ENCODE data around the gene XRCC5.
"Not testable (repeated sequence)": the region's sequence is repeated elsewhere in the genome, so short reads cannot be mapped to it uniquely, and the experiment has no call there.

The XRCC5 gene

DNA sequence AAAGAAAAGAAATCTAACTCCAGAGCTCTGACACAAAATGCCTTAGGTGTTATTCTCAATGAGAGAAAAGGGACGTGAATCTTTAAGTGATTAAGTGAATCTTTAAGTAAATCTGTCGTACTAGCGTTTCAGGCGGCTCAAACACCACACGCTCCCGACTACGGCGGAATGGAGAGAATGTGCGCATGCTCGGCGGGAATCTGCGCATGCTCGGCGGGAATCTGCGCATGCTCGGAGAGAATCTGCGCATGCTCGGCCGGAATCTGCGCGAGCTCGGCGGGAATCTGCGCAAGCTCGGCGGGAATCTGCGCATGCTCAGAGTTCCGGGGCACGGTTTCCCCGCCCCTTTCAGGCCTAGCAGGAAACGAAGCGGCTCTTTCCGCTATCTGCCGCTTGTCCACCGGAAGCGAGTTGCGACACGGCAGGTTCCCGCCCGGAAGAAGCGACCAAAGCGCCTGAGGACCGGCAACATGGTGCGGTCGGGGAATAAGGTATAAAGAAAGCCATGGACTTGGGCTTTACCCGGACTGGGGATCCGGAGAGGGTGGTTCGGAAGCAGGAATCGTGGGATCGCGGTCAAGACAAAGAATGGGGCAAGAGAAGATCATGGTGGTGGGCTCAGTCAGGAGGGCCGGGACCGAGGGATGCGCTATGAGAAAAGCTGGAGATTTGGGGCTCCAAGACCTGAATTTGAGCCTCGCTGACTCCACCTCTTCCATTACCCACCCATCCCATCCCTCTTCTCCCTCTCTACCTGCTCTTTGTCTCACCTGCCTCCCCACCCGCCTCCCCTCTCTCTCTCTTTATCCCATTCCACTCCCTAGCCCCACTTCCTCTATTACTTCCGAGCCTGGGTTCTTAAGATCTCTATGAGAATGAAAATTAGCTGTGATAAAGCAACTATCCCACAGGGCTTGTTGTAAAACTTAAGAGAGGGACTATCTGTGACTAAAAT is at the start of gene XRCC5:
XRCC5 (plus strand) TSS at position 382 of the 955 bp plus-strand sequence; CDS start at position 471, 89 bp downstream.
- peak; percentile 96 for DNase-seq

- no peak for DNase-seq
These were observed 45.0 kb upstream of the XRCC5 start for GRCh38 chr2:216064014-216064630.

GRCh38 chr2:216064665-216065064 is 44.5 kb upstream of the XRCC5 start:
- DNase-seq: no peak

DNA sequence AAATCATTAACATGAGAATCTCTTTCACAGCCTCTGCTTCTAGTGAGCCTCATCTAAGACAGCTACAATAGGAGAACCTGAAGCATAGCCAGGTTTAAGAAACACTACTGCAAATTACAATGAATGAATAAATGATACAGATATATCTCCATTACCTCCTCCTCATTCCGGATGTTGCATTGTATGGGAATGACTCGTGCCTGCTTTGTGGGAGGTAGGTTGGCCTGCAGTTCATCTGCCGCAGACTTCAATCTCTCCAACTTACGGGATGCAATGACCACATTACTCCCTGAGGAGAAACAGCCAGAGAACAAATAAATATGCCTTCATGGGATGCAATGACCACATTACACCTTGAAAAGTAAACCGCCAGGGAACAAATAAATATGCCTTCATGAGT is 42.9 kb upstream of the XRCC5 start:
- DNase-seq: no peak

DNA sequence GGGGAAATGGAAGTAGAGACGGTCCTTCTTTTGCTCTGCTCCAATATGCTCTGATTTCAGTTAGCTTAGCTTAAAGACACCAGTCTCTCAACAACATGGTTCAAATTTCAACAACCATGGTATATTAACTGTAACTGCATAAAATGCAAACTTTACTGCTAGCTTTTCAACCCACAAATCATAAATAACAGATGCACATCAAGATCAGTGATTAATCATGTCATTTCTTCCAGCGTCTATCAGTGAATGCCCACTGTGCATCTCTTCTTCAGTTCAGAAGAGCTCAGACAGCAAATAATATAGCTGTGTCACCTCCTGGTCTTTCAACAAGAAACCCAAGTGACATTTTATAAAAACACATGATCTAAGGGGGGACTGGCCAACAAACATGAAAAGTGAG is 40.1 kb upstream of the XRCC5 start:
- DNase-seq: no peak

DNA sequence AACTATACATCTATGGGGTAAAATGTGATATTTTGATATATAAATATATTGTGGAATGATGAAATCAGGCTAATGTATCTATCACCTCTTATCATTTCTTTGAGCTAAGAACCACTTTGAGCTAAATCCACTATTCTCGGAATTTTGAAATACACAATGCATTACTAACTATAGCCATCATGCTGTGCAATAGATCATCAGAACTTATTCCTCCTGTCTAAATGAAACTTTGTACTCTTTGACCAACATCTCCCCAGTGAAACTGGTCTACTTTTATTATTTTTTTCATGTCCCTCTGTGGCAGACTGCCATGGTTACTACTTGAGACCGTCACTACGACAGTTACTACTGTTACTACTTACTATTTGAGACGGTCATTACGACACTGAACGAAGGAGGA is 39.0 kb upstream of the XRCC5 start:
- DNase-seq: no peak

DNA sequence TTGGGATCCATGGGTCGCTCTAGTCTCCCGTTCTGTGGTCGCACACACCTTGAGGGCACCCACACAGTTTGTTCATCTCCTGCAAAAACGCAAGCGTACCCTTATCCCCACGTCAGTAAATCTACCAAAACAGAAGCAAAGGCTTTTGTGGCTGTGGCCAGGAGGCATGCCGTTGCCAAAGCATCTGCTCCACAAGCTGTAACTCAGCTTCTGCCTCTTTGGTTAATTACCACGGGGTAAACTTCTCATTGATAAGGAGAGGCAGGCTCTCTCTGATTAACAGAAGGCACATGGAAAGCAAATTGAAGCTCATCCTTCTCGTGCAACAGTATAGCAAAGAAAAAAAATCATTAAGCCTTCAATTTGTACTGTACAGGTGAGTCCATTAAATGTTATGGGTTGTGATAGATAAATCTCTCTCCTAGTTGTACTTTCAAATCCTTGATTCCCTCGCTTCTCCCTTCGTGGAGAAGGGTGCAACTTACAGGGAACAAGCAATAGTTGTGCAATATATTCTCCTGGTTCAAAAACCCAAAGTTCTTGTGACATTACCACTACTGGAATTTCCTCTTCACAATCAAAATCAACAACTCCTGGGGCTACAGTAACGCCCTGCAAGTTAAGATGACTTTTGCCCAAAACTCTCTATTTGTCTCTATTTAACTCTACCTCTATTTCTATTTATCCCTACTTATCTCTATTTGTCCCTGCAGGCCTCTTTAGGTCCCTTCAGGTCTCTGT is 37.9 kb upstream of the XRCC5 start:
- DNase-seq: peak; percentile 49

- DNase-seq: no peak
These were observed 36.7 kb upstream of the XRCC5 start for GRCh38 chr2:216072473-216072872.

DNA sequence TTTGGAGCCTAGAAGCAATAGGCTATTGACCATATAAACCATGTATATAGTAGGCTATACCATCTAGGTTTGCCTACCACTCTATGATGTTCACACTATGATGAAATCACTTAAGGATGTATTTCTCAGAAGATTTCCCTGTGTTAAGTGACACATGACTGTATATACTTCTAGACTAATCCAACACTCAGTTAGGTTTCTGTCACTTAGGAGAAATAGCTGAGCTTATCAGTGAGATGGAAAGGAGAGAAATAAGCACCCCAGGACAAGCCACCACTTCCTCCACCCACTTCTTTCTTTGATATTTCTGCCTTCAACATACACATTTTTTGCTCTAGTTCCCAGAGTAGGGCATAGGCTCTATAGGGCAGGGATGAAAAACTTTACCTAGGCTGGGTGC is 35.4 kb upstream of the XRCC5 start:
- no peak for DNase-seq

GRCh38 chr2:216074380-216074779 is 34.8 kb upstream of the XRCC5 start:
- no peak for DNase-seq

DNA sequence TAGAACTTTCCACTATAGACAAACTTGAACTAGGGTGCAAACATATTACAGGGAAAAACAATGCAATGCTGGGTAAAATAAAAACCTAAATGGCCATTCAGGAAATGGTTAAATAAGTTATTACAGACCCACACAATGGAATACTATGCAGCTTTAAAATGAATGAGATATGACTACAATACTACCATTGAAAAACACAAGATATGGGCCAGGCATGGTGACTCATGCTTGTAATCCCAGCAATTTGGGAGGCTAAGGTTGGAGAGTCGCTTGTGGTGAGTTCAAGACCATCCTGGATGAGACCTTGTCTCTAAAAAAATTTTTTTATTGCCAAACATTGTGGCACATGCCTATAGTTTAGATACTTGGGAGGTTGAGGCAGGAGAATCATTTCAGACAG is 34.4 kb upstream of the XRCC5 start:
- no peak for DNase-seq

- DNase-seq: no peak
These were observed 33.4 kb upstream of the XRCC5 start for GRCh38 chr2:216075510-216076485.

DNA sequence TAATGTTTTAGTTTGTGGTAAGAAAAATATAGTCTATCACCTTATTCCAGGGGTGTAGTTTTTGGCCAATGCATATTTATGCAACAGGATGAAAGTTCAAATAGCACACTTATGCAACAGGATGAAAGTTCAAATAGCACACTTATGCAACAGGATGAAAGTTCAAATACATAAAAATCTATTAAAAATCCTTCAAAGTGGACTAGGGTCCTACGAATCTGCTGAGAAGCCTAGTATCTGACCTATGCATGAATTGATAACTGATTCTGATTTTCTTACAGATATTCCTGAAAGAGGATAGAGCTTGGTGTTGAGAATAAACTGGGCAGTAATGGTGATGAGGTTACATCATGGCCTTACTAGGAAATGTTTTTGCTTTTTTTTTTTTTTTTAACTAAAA is 30.4 kb upstream of the XRCC5 start:
- no peak for DNase-seq

- DNase-seq: not testable (repeated sequence)
These were observed 29.1 kb upstream of the XRCC5 start for GRCh38 chr2:216080048-216080447.

GRCh38 chr2:216081012-216081411 is 28.1 kb upstream of the XRCC5 start:
- DNase-seq: no peak

DNA sequence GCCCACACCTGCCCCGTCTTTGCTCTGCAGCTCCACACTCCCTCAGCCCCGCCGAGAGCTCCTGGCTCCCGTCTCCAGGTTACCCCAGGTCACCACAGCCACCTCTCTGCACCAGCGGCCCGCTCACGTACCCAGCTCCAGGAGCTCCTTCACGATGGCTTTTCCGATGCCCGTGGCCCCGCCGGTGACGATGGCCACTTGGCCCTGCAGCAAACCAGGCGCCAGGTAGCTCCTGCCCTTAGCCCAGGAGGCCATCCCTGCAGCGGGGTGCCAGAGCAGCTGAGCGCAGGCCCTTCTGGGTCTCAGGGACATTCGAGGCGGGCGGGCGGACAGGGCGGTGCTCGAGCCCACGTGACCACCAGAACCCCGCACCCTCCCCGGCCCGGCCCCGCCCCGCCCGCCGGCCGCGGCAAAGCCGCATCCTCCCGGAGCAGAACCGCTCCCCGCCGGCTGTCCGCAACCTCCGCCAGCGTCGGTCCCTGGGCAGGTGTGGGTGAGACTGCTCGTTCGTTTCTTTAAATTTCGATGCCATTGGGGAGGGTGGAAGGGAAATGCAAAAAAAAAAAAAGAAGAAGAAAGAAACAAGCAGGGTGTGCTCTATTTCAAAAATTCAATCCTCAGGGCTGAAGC is 27.5 kb upstream of the XRCC5 start, which contains the start of the genes PECR and TMEM169:
PECR (minus strand) TSS at position 323 of the 630 bp plus-strand sequence; CDS start at position 255, 68 bp downstream.
TMEM169 (plus strand) TSS at position 433 of the 630 bp plus-strand sequence. CDS start 14,045 bp downstream, outside the sequence.
- DNase-seq: peak; percentile 38

DNA sequence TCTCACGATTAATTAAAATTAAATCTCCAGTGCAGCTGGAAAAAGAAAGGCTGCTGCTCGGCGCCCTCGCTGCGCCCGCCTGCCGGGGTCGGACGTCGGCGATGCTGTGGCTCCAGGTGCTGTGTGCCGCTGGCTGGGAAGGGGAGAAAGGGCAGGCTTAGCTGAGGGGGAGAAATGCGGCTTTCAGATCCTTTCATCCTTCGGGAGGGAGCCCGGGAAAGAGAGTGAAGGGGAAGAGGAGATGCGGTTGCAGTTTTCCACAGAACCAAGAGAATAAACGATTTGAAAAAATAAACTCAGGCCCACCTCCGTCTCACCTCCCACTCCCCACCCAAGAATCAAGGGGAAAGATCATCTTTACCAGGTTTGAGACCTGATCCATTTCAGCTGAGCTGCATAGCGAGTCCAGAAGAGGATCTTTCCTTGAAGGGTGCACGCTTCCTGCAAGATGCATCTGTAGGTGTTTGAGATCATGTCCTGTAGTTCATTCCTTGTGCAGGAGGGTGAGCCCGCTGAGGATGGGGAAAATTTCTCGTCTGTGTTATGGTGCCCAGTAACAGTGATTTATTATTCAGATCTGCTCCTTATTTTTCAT is 26.9 kb upstream of the XRCC5 start:
- DNase-seq: no peak

- peak; percentile 77 for DNase-seq
These were observed 26.3 kb upstream of the XRCC5 start for GRCh38 chr2:216082805-216083204.

- DNase-seq: peak; percentile 92
These were observed 25.5 kb upstream of the XRCC5 start for GRCh38 chr2:216083464-216084281.

DNA sequence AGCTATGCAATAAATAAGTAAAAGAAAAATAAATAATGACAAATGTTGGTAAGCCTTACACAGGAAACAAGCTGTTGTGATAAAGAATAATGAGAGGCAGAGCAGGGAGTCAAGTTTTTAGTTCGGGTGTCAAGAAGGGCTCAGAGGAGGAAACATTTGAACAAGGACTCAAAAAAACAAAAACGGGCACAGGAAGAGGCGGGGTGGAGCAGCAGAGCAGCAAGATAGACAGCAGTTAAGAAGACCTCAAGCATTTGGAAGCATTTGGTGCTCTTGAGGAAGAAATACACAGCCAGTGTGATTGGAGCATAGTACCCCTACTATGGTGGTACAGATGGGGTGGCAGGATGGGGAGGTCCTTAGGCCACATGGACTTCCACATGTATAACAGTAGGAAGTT is 24.6 kb upstream of the XRCC5 start:
- no peak for DNase-seq

Measured in NCI-H1694 (cell line).